ENCODE data around the gene SMC1A.
"Not testable (repeated sequence)": the region's sequence is repeated elsewhere in the genome, so short reads cannot be mapped to it uniquely, and the experiment has no call there.

SMC1A gene

DNA sequence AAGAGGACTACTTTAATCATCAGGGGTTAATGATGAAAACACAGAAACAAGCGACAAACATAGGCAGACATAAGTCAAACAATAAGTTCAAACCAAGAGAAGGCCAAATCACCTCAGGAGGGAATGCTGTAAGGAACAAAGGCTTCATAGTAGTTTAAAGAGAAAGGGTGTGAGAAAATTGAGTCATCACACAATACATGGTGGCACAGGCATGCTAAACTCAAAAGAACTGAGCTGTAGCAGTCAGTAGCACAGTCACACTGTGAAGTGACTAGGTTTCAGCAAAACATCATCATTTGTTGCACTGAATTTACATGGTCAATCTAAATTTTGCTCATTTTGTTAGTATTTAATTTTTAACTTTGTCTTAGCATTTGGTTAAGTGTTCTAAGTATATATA, 24.2 kb downstream of the SMC1A start:
- Mint-ChIP-seq H3K27me3 (no peaks in the 10 kb centered on the region), H3K4me1 (ENCODE audit: low read depth in 2 of 2) (no peaks in the 10 kb centered on the region), H3K36me3 (ENCODE audit: insufficient read depth) (peaks cover 49% of the 10 kb centered on the region), H3K4me3 (no peak overlapping the region), H3K9me3 (no peaks in the 10 kb centered on the region), H3K27ac (no peak overlapping the region)
- ATAC-seq (replicated peaks) (no peak), DNase-seq (no peak)

- Mint-ChIP-seq H3K27me3 (no peaks in the 10 kb centered on the region), H3K4me3 (no peak overlapping the region), H3K9me3 (no peaks in the 10 kb centered on the region), H3K36me3 (ENCODE audit: insufficient read depth) (peaks cover 46% of the 10 kb centered on the region), H3K27ac (peak overlapping the region; percentile 35 to 42), H3K4me1 (ENCODE audit: low read depth in 2 of 2) (no peaks in the 10 kb centered on the region)
- ATAC-seq (replicated peaks) (no peak), DNase-seq (no peak)
Measured at GRCh38 chrX:53395605-53396298, 26.7 kb downstream of the SMC1A start.

DNA sequence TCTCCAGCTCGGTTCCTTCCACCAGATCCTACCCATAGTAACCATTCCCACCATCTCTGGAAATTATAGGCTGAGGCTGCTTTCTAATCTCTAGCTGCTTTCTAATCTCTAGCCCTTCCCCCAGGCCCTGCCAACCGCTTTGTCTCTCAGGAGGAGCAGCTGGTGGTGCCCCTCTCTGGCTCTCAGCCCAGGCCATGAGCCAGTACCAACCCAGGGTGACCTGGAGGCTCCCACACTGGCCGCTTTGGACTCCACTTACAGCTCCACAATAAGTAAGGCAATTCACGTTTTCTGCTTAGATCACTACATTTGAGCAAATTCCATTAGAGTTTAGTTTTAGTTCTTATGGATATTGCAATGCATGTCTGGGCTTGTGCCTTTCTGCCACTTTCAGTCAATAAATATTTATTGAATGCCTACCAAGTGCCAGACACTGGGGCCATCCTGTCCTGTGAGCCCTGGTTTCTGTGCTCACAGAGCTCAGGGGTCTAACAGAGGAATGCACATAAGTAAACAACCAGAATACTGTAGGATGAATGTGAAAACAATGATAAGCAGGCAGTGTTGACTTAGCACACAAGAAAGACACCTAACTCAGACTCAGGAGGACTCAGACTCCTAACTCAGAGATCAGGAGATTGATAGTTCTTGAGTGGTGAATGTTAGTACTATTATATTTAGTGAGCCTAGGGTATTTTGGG, 38.9 kb downstream of the SMC1A start:
- Mint-ChIP-seq H3K9me3 (no peaks in the 10 kb centered on the region), H3K4me1 (ENCODE audit: low read depth in 2 of 2) (no peaks in the 10 kb centered on the region), H3K4me3 (no peak overlapping the region), H3K27ac (no peak overlapping the region), H3K27me3 (no peaks in the 10 kb centered on the region), H3K36me3 (ENCODE audit: insufficient read depth) (peaks cover 44% of the 10 kb centered on the region)
- DNase-seq (no peak), ATAC-seq (replicated peaks) (no peak)

DNA sequence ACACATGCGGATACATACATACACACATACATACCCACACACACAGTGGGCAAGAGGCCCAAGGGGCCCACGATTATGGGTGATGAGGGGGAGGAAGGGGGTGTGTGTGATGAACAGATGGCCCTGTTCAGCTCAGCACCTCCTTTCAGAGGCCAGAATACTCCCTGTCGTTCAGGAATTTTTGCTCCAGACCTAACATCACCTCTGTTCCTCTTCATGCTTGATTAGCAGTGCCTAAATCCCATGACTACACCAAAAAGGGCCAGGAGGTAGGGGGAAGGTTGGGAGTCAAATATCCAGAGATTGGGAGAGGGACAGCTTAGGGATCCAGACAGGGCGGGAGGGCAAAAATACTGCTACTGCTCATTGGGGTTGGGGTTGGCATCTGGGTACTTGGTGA, 42.7 kb downstream of the SMC1A start:
- ATAC-seq (replicated peaks) (no peak), DNase-seq (no peak)
- H3K4me1 Mint-ChIP-seq (ENCODE audit: low read depth in 2 of 2), result peaks cover 0 to 2% of the 10 kb centered on the region in 2 donors
- H3K27me3 Mint-ChIP-seq, result no peaks in the 10 kb centered on the region
- H3K9me3 Mint-ChIP-seq, result no peaks in the 10 kb centered on the region
- H3K27ac Mint-ChIP-seq, result no peak overlapping the region
- no peak overlapping the region for H3K4me3 Mint-ChIP-seq
- H3K36me3 Mint-ChIP-seq (ENCODE audit: insufficient read depth), result peaks cover 20% of the 10 kb centered on the region

DNA sequence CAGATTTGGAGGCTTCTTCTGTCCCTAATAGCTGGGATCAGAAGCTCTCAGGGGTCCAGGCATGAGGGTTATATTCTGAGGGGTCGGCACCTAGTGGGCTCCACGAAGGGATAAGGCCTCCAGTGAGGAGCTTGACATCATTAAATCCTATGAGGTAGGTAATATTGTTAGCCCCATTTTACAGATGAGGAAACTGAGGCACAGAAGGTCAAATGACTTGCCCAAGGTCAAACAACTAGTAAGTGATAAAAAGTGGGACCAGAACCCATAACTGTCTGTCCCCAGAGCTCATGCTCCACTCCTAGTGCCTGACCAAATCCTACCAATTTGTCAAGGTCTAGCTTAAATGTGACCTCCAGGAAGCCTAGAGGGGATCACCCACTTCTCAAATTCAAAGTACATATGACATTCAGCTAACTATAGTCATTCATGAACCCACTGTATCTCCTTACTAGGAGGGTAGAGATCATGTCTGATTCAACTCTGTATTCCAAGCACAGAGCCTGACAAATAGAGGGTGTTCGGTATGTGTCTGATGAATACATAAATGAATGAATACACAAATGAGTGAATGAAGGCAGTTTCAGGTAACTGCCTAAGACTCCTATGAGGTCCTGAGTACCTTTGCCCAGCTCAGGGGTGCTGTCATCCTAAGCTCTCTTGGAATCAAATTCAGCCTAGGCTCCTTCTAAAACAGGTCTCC, 43.3 kb downstream of the SMC1A start:
- H3K27ac Mint-ChIP-seq, result no peak overlapping the region
- H3K36me3 Mint-ChIP-seq (ENCODE audit: insufficient read depth), result peaks cover 17% of the 10 kb centered on the region
- H3K4me3 Mint-ChIP-seq, result no peak overlapping the region
- peaks cover 0 to 2% of the 10 kb centered on the region in 2 donors for H3K4me1 Mint-ChIP-seq (ENCODE audit: low read depth in 2 of 2)
- H3K9me3 Mint-ChIP-seq, result no peaks in the 10 kb centered on the region
- ATAC-seq (replicated peaks) (no peak), DNase-seq (no peak)
- no peaks in the 10 kb centered on the region for H3K27me3 Mint-ChIP-seq

DNA sequence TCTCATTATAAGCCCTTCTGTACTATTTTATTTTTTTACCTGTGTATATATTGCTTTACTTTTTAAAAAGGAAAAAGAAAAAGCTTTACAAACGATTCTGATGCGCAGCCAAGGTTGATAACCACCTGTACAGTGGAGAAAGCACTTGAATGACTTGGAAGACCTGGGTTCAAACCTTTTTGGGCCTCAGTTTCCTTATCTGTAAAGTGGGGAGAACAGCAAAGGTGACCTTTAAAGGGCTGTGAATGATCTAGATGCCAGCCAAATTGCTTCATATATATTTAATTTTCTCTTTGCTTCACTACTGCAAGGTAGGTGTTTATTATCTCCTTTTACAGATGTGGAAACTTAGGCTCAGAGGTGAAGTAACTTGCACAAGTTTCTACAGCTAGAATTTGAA, 45.0 kb downstream of the SMC1A start:
- Mint-ChIP-seq H3K36me3 (ENCODE audit: insufficient read depth) (peaks cover 13% of the 10 kb centered on the region), H3K27ac (no peak overlapping the region), H3K4me1 (ENCODE audit: low read depth in 2 of 2) (peaks cover 0 to 2% of the 10 kb centered on the region in 2 donors), H3K9me3 (no peaks in the 10 kb centered on the region), H3K27me3 (no peaks in the 10 kb centered on the region), H3K4me3 (no peak overlapping the region)
- no peak for DNase-seq
- ATAC-seq (replicated peaks), result no peak

DNA sequence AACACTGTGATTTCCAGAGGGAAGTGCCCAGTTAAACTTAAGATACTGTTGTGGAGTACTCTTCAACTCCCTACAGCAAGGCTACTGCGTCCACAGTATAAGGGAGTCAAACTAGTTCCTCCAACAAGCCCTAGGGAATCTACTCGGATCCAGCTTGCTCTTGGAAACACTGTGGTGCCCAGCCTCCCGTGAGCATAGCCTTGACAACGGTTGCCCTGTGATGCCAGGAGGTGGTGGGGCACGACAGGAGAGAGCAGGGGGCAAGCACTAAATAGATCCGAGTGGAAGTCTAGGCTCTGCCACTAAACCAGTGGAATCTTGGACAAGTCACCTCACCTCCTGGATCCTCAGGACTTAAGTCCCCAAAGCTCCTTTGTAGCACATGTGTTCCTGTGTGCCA, 45.6 kb downstream of the SMC1A start:
- Mint-ChIP-seq H3K27me3 (no peaks in the 10 kb centered on the region), H3K9me3 (no peaks in the 10 kb centered on the region), H3K4me3 (no peak overlapping the region), H3K36me3 (ENCODE audit: insufficient read depth) (peaks cover 8% of the 10 kb centered on the region), H3K4me1 (ENCODE audit: low read depth in 2 of 2) (peaks cover 0 to 2% of the 10 kb centered on the region in 2 donors), H3K27ac (no peak overlapping the region)
- ATAC-seq (replicated peaks) (no peak), DNase-seq (no peak)

DNA sequence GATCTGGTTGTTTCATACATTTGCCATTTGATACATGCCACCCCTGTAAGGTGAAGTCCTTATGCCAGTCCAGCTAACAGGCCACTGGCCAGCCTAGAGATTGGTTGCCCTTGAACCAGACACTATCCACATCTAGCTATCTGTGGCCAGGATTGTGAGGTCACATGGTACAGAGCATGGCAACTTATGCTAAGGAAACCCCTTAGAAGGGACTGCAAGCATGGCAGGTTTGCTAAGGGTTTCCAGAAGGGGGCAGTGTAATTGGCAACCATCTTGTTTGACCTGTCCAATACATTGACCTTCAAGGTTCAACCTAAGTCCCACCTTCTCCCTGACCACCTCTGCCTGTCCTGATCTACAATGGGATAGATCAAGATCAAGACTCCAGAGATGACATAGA, 47.5 kb downstream of the SMC1A start:
- H3K27me3 Mint-ChIP-seq, result no peaks in the 10 kb centered on the region
- ATAC-seq (replicated peaks), result no peak
- peaks cover 0 to 2% of the 10 kb centered on the region in 2 donors for H3K4me1 Mint-ChIP-seq (ENCODE audit: low read depth in 2 of 2)
- no peak overlapping the region for H3K27ac Mint-ChIP-seq
- H3K4me3 Mint-ChIP-seq, result no peak overlapping the region
- H3K36me3 Mint-ChIP-seq (ENCODE audit: insufficient read depth), result peaks cover 1% of the 10 kb centered on the region
- H3K9me3 Mint-ChIP-seq, result no peaks in the 10 kb centered on the region
- DNase-seq, result no peak

GRCh38 chrX:53374222-53374820, 48.1 kb downstream of the SMC1A start:
- Mint-ChIP-seq H3K9me3 (no peaks in the 10 kb centered on the region), H3K36me3 (ENCODE audit: insufficient read depth) (no peaks in the 10 kb centered on the region), H3K4me1 (ENCODE audit: low read depth in 2 of 2) (peaks cover 0 to 2% of the 10 kb centered on the region in 2 donors), H3K27me3 (no peaks in the 10 kb centered on the region), H3K4me3 (no peak overlapping the region), H3K27ac (no peak overlapping the region)
- no peak for ATAC-seq (replicated peaks)
- DNase-seq, result no peak

DNA sequence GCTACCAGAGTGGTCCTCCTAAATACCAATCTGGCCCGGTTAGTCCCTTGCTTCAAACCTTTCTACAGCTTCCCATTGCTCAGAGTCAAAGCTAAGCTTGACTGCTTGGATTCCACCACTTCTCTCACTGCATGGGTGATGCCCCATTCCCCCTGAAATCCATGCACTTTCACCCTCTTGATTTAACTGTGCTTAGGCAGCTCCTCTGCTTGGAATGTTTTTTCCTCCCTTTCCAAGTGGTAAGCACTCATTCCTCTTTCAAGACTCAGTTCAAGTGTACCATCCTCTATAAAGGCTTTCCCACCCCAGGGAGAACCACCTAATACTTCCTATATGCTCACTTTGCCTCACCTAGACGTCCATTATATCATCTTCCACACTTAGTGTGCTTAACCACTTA, 49.1 kb downstream of the SMC1A start:
- no peaks in the 10 kb centered on the region for H3K27me3 Mint-ChIP-seq
- DNase-seq (no peak), ATAC-seq (replicated peaks) (no peak)
- peak overlapping the region in 1 of 2 donors; percentile 80 for H3K27ac Mint-ChIP-seq
- no peak overlapping the region for H3K4me3 Mint-ChIP-seq
- H3K9me3 Mint-ChIP-seq, result no peaks in the 10 kb centered on the region
- H3K36me3 Mint-ChIP-seq (ENCODE audit: insufficient read depth), result no peaks in the 10 kb centered on the region
- H3K4me1 Mint-ChIP-seq (ENCODE audit: low read depth in 2 of 2), result peaks cover 0 to 2% of the 10 kb centered on the region in 2 donors

GRCh38 chrX:53366454-53366853, 56.0 kb downstream of the SMC1A start:
- not testable (repeated sequence) for DNase-seq; ATAC-seq (replicated peaks); H3K4me1 Mint-ChIP-seq (ENCODE audit: low read depth in 2 of 2); H3K27ac Mint-ChIP-seq; H3K36me3 Mint-ChIP-seq (ENCODE audit: insufficient read depth); H3K4me3 Mint-ChIP-seq; H3K27me3 Mint-ChIP-seq; H3K9me3 Mint-ChIP-seq

GRCh38 chrX:53362449-53362848, 60.0 kb downstream of the SMC1A start:
- no peak for DNase-seq
- Mint-ChIP-seq H3K27me3 (no peaks in the 10 kb centered on the region), H3K27ac (peak overlapping the region in 1 of 2 donors; percentile 90)

GRCh38 chrX:53357799-53358530, 64.5 kb downstream of the SMC1A start:
- H3K4me1 Mint-ChIP-seq (ENCODE audit: low read depth in 2 of 2), result no peaks in the 10 kb centered on the region
- ATAC-seq (replicated peaks), result no peak
- no peak overlapping the region for H3K4me3 Mint-ChIP-seq
- no peaks in the 10 kb centered on the region for H3K36me3 Mint-ChIP-seq (ENCODE audit: insufficient read depth)
- no peaks in the 10 kb centered on the region for H3K9me3 Mint-ChIP-seq
- H3K27ac Mint-ChIP-seq, result no peak overlapping the region
- no peak for DNase-seq
- H3K27me3 Mint-ChIP-seq, result no peaks in the 10 kb centered on the region

More at GRCh38 chrX:53362449-53362848, 60.0 kb downstream of the SMC1A start:
- Mint-ChIP-seq H3K36me3 (ENCODE audit: insufficient read depth) (no peaks in the 10 kb centered on the region), H3K9me3 (no peaks in the 10 kb centered on the region), H3K4me1 (ENCODE audit: low read depth in 2 of 2) (no peaks in the 10 kb centered on the region), H3K4me3 (no peak overlapping the region)
- peak; percentile 84 for ATAC-seq (replicated peaks)
